ENCODE results near the gene TRIO. TPM values are rescaled to one million over a fixed set of nuclear protein-coding genes. Genes with fewer than 3 reads are reported as not detected.

Gene TRIO
- total and polyA plus RNA-seq, 2 of the 8 experiments (the other 6 are each of a cell fraction or from before 2014, with no cell fraction given): 35.1 to 69.1 TPM

DNA sequence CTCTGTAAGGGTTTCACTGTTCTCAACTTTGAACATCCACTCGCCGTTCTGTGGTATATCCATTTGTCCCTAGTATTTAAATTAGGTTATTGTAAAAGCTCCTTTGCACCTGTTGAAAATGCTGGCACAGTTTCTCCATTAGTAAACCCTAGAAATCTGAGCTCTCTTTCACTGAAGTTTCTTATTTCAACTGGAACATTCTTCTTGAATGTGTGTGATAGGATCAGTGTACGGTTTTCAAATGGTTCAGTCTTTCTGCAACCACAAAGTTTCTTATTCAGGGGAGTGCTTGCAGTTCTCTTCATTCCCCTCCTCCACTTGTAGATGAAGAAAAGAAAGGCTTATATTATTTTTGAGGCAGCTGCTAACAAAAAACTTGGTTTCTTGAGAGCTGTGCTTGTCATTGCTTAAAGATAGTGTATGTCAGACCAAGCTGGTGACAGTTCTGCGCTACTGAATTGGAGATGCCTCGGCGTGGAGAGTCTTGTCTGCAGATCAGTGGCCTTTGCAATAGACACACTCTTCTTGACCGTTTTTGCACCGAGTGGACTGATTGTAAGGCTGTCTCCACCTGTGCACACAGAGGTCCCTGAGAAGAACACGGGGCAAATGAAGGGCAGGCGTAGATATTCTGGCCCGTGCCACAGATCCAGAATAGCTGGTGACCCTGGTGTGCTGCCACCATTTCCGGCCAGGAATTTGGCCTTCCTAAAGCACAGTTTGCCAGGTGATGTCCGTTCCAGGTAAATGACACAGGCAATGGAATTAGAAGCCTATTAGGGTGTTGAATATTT lies 102.2 kb downstream of the TRIO start:
- Histone ChIP-seq H4K91ac (replicated peaks; ENCODE audit: insufficient read length, low read length) (no peak overlapping the region), H2BK12ac (ENCODE audit: low read depth, low read length) (no peak overlapping the region), H2AK5ac (ENCODE audit: low read depth, low read length) (no peak overlapping the region), H3K4me3 (ENCODE audit: extremely low read depth in 1 of 4, insufficient read depth in 2 of 4, low read depth in 3 of 4, low read length in 4 of 4) (no peak overlapping the region), H3K56ac (replicated peaks; ENCODE audit: insufficient read length, low read depth, low read length) (no peak overlapping the region), H2BK120ac (replicated peaks; ENCODE audit: low read depth, low read length) (no peak overlapping the region), H3K4me2 (ENCODE audit: insufficient read depth in 1 of 2, low read depth in 2 of 2, low read length in 2 of 2) (no peak overlapping the region), H3K27me3 (replicated peaks in 1 of 4; ENCODE audit: control insufficient read depth in 3 of 4, extremely low read depth in 1 of 4, insufficient read depth in 3 of 4, low read length in 3 of 4) (no peaks in the 10 kb centered on the region), H3K4ac (replicated peaks; ENCODE audit: insufficient read length, low read depth, low read length) (no peak overlapping the region), H3K9me3 (ENCODE audit: insufficient read depth in 2 of 2, low read depth in 1 of 2, low read length in 1 of 2) (no peaks in the 10 kb centered on the region), H3K79me1 (ENCODE audit: low read depth, low read length) (peaks cover 11% of the 10 kb centered on the region), H3K4me1 (replicated peaks in 1 of 4; ENCODE audit: control insufficient read depth in 3 of 4, insufficient read depth in 4 of 4, low read length in 3 of 4) (peaks cover 5 to 23% (median 18%) of the 10 kb centered on the region in 4 experiments; a peak in 6 of 7 replicates), H3K9ac (replicated peaks in 1 of 4; ENCODE audit: extremely low read depth in 1 of 4, low read depth in 3 of 4, low read length in 3 of 4) (no peak overlapping the region), H2BK15ac (ENCODE audit: low read length) (no peak overlapping the region), H3K23me2 (ENCODE audit: low read depth, low read length) (no peaks in the 10 kb centered on the region), H2BK20ac (ENCODE audit: low read length) (no peak overlapping the region), H4K5ac (ENCODE audit: insufficient read length, low read depth, low read length) (no peak overlapping the region), H3K18ac (ENCODE audit: extremely low read depth, low read length) (no peak overlapping the region), H3K14ac (ENCODE audit: insufficient read length) (no peak overlapping the region), H2BK5ac (ENCODE audit: low read depth, low read length) (no peak overlapping the region), H4K8ac (ENCODE audit: extremely low read depth, insufficient read depth, low read length) (no peak overlapping the region), H3K23ac (ENCODE audit: insufficient read length) (no peak overlapping the region), H3K27ac (ENCODE audit: low read depth, low read length) (no peak overlapping the region), H4K20me1 (replicated peaks in 1 of 2; ENCODE audit: control insufficient read depth in 1 of 2, insufficient read depth in 2 of 2, low read length in 2 of 2) (peaks cover 10 to 21% of the 10 kb centered on the region in 2 experiments), H2AFZ (ENCODE audit: low read length) (no peak overlapping the region), H3K79me2 (ENCODE audit: control insufficient read depth in 1 of 2, insufficient read depth in 2 of 2, low read length in 2 of 2) (peaks cover 7 to 98% of the 10 kb centered on the region in 2 experiments), H3K36me3 (ENCODE audit: control insufficient read depth in 2 of 4, insufficient read depth in 4 of 4, low read length in 3 of 4) (no peaks in the 10 kb centered on the region)
- FAIRE-seq (no peak), DNase-seq (ENCODE audit: low read depth in 1 of 2, low spot score in 2 of 2) (no peak)
- ChIA-PET CTCF (ENCODE audit: partially characterized antibody) (interaction anchor here (0.9 to 2.1 kb wide), 12 partner anchors 11 to 137 kb away, joined by 3 to 7 read pairs (median 4); no protein-coding TSS in a partner anchor), POLR2A (ENCODE audit: partially characterized antibody) (interaction anchor here (0.7 kb wide), 1 partner anchor 11 kb away, joined by 3 read pairs; no protein-coding TSS in a partner anchor)
- TF ChIP-seq ZNF274 (IDR thresholded peaks at IDR 0.05; ENCODE audit: borderline replicate concordance, extremely low read depth, low read length) (no peak), BRCA1 (IDR thresholded peaks at IDR 0.05; ENCODE audit: low read depth, low read length) (no peak), NRF1 (IDR thresholded peaks at IDR 0.05; ENCODE audit: low read depth, low read length) (no peak), JUND (IDR thresholded peaks at IDR 0.05; ENCODE audit: low read length) (no peak), GTF2F1 (IDR thresholded peaks at IDR 0.05; ENCODE audit: borderline replicate concordance, low read depth, low read length) (no peak), SP1 (IDR thresholded peaks at IDR 0.05; ENCODE audit: low read depth, low read length) (no peak), EZH2 (IDR thresholded peaks at IDR 0.05; ENCODE audit: low read depth, low read length, severe bottlenecking) (no peak), BACH1 (IDR thresholded peaks at IDR 0.05; ENCODE audit: low read length) (no peak), TCF12 (IDR thresholded peaks at IDR 0.05; ENCODE audit: low read depth, low read length) (no peak), KDM4A (IDR thresholded peaks at IDR 0.05; ENCODE audit: low read depth, low read length, severe bottlenecking) (no peak)
- TF ChIP-seq, protein P1, sequence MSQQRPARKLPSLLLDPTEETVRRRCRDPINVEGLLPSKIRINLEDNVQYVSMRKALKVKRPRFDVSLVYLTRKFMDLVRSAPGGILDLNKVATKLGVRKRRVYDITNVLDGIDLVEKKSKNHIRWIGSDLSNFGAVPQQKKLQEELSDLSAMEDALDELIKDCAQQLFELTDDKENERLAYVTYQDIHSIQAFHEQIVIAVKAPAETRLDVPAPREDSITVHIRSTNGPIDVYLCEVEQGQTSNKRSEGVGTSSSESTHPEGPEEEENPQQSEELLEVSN (IDR thresholded peaks at IDR 0.05): no peak
- WGBS, 2 experiments (ENCODE audit: extremely low coverage in 1 of 2, insufficient coverage in 1 of 2, insufficient read length in 1 of 2, insufficient replicate concordance in 2 of 2, low coverage in 1 of 2, low lambda C conversion rate in 2 of 2, missing lambda C conversion rate in 1 of 2): 85% methylated on average over 13 of the region's 13 CpGs; no CpG with 5 or more reads in 1 of the 2 experiments
